ENCODE results near the gene ATMIN. TPM values are rescaled to one million over a fixed set of nuclear protein-coding genes. Genes with fewer than 3 reads are reported as not detected.

The ATMIN gene
- total and polyA plus RNA-seq, 2 donors (not counting 1 experiment from before 2014, with no cell fraction given), result 7.5 to 31.5 TPM

GRCh38 chr16:81014672-81015071, 21.0 kb upstream of the ATMIN start:
- no peaks in the 10 kb centered on the region for H3K9me3 ChIP-seq (ENCODE audit: control extremely low read depth in 1 of 3, control insufficient read depth in 2 of 3, insufficient read depth in 1 of 3, low read length in 2 of 3)
- WGBS (ENCODE audit: insufficient coverage), result 100% methylated on average over 1 of the region's 2 CpGs
- POLR2A ChIA-PET, result no interaction called here
- H4K20me1 ChIP-seq (ENCODE audit: control insufficient read depth, insufficient read depth, low read length, poor library complexity, severe bottlenecking), result no peaks in the 10 kb centered on the region
- no peak overlapping the region for H2AFZ ChIP-seq (ENCODE audit: insufficient read depth, low read depth, low read length, poor library complexity, severe bottlenecking)
- CTCF ChIA-PET, result interaction anchor here (0.6 to 1.0 kb wide), 2 partner anchors 18 to 21 kb away, joined by 3 to 6 read pairs; partner anchors contain the start of gene ATMIN
- no peak for ATAC-seq (ENCODE audit: low read depth)
- H3K9me3 Mint-ChIP-seq (ENCODE audit: insufficient read depth), result no peaks in the 10 kb centered on the region
- H3K27me3 Mint-ChIP-seq, result no peaks in the 10 kb centered on the region
- H3K4me3 Mint-ChIP-seq, result no peak overlapping the region
- H3K36me3 ChIP-seq (replicated peaks in 1 of 2; ENCODE audit: control extremely low read depth in 1 of 2, control insufficient read depth in 1 of 2, extremely low read depth in 1 of 2, insufficient read depth in 2 of 2, low read length in 1 of 2), result peaks cover 2 to 18% of the 10 kb centered on the region in 2 experiments
- H3K9ac ChIP-seq (ENCODE audit: low read length), result no peak overlapping the region
- H3K27ac ChIP-seq (ENCODE audit: low read length in 2 of 2), result no peak overlapping the region
- no peaks in the 10 kb centered on the region for H3K27me3 ChIP-seq (replicated peaks in 1 of 4; ENCODE audit: control extremely low read depth in 1 of 4, control insufficient read depth in 3 of 4, insufficient read depth in 4 of 4, low read length in 3 of 4)
- intact Hi-C loops (cut with micrococcal nuclease), result no loop called here
- H3K4me2 ChIP-seq (replicated peaks; ENCODE audit: low read depth, low read length, poor library complexity, severe bottlenecking), result no peak overlapping the region
- no peak overlapping the region for H3K4me3 ChIP-seq (ENCODE audit: control extremely low read depth in 1 of 5, extremely low read depth in 1 of 5, insufficient read depth in 1 of 5, low read depth in 2 of 5, low read length in 4 of 5)
- DNase-seq, result no peak
- H3K4me1 ChIP-seq (ENCODE audit: control insufficient read depth in 2 of 2, insufficient read depth in 2 of 2, low read length in 2 of 2), result no peaks in the 10 kb centered on the region
- H3K4me1 Mint-ChIP-seq, result no peaks in the 10 kb centered on the region
- TF ChIP-seq CTCF (IDR thresholded peaks at IDR 0.05), result no peak
- TF ChIP-seq EZH2 (IDR thresholded peaks at IDR 0.05; ENCODE audit: borderline replicate concordance, insufficient read depth, low read depth, low read length, poor library complexity, severe bottlenecking), result no peak
- no peaks in the 10 kb centered on the region for H3K79me2 ChIP-seq (ENCODE audit: control insufficient read depth, insufficient read depth, low read length)
- no peak overlapping the region for H3K27ac Mint-ChIP-seq

GRCh38 chr16:81018496-81018895, 17.1 kb upstream of the ATMIN start:
- CTCF ChIA-PET, result interaction anchor here (0.6 to 1.8 kb wide), 4 partner anchors 14 to 66 kb away, joined by 3 to 11 read pairs (median 4); partner anchors contain the start of gene ATMIN
- H2AFZ ChIP-seq (ENCODE audit: insufficient read depth, low read depth, low read length, poor library complexity, severe bottlenecking), result no peak overlapping the region
- POLR2A ChIA-PET, result no interaction called here
- H3K9ac ChIP-seq (ENCODE audit: low read length), result no peak overlapping the region
- no peaks in the 10 kb centered on the region for H4K20me1 ChIP-seq (ENCODE audit: control insufficient read depth, insufficient read depth, low read length, poor library complexity, severe bottlenecking)
- no peaks in the 10 kb centered on the region for H3K9me3 ChIP-seq (ENCODE audit: control extremely low read depth in 1 of 3, control insufficient read depth in 2 of 3, insufficient read depth in 1 of 3, low read length in 2 of 3)
- H3K4me3 ChIP-seq (ENCODE audit: control extremely low read depth in 1 of 5, extremely low read depth in 1 of 5, insufficient read depth in 1 of 5, low read depth in 2 of 5, low read length in 4 of 5), result no peak overlapping the region
- H3K9me3 Mint-ChIP-seq (ENCODE audit: insufficient read depth), result no peaks in the 10 kb centered on the region
- no peaks in the 10 kb centered on the region for H3K27me3 ChIP-seq (replicated peaks in 1 of 4; ENCODE audit: control extremely low read depth in 1 of 4, control insufficient read depth in 3 of 4, insufficient read depth in 4 of 4, low read length in 3 of 4)
- no peak overlapping the region for H3K27ac Mint-ChIP-seq
- 100% methylated on average over 1 of the region's 2 CpGs for WGBS (ENCODE audit: insufficient coverage)
- H3K79me2 ChIP-seq (ENCODE audit: control insufficient read depth, insufficient read depth, low read length), result no peaks in the 10 kb centered on the region
- intact Hi-C loops (cut with micrococcal nuclease), result no loop called here
- H3K36me3 ChIP-seq (replicated peaks in 1 of 2; ENCODE audit: control extremely low read depth in 1 of 2, control insufficient read depth in 1 of 2, extremely low read depth in 1 of 2, insufficient read depth in 2 of 2, low read length in 1 of 2), result peaks cover 0 to 34% of the 10 kb centered on the region in 2 experiments
- no peaks in the 10 kb centered on the region for H3K27me3 Mint-ChIP-seq
- H3K27ac ChIP-seq (ENCODE audit: low read length in 2 of 2), result no peak overlapping the region
- H3K4me1 ChIP-seq (ENCODE audit: control insufficient read depth in 2 of 2, insufficient read depth in 2 of 2, low read length in 2 of 2), result no peaks in the 10 kb centered on the region
- no peak for ATAC-seq (ENCODE audit: low read depth)
- no peak overlapping the region for H3K4me2 ChIP-seq (replicated peaks; ENCODE audit: low read depth, low read length, poor library complexity, severe bottlenecking)
- no peak overlapping the region for H3K4me3 Mint-ChIP-seq
- H3K4me1 Mint-ChIP-seq, result no peaks in the 10 kb centered on the region
- TF ChIP-seq CTCF (IDR thresholded peaks at IDR 0.05) (no peak), EZH2 (IDR thresholded peaks at IDR 0.05; ENCODE audit: borderline replicate concordance, insufficient read depth, low read depth, low read length, poor library complexity, severe bottlenecking) (no peak)
- no peak for DNase-seq

Measured in B cell (primary cell).